NCI-H748 (cell line): ENCODE results near the gene EPHA5.

ENCODE experiments used
- DNase-seq: peaks from one replicate; lab custom pipeline; 2025; ENCODE audit not compliant: unreplicated experiment; lab: John Stamatoyannopoulos, UW

The EPHA5 gene

GRCh38 chr4:65670331-65671031, at the start of gene EPHA5:
Gene EPHA5 (minus strand): TSS chr4:65670489. CDS start chr4:65669742, 747 bp downstream.
- DNase-seq: peak; percentile 53

GRCh38 chr4:65719635-65720034, 49.3 kb upstream of the EPHA5 start:
- DNase-seq: no peak

- DNase-seq: no peak
These were observed 28.3 kb upstream of the EPHA5 start for GRCh38 chr4:65698631-65699030.

- DNase-seq: no peak
These were observed 26.1 kb upstream of the EPHA5 start for GRCh38 chr4:65696436-65696835.

DNA sequence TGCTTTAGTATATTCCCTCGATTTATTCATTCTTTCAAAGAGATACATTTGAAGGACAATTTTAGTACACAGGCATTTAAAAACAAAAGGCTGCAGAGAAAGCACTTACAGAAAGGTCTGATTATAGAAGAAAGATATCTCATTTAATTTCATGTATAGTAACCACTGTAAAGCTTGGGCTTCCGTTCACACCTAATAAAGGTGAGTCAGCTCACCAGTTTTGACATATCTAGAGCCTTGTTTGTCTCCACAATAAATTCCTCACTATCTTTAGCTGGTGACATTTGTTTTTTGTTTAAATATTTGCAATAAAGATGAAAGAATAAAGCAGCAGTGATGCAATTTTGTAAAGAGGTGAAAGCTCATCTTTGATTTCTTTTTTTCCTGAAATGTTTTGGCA, 1.1 kb upstream of the EPHA5 start:
- no peak for DNase-seq

- DNase-seq: no peak
These were observed 314 bp downstream of the EPHA5 start for GRCh38 chr4:65670020-65670330.

DNA sequence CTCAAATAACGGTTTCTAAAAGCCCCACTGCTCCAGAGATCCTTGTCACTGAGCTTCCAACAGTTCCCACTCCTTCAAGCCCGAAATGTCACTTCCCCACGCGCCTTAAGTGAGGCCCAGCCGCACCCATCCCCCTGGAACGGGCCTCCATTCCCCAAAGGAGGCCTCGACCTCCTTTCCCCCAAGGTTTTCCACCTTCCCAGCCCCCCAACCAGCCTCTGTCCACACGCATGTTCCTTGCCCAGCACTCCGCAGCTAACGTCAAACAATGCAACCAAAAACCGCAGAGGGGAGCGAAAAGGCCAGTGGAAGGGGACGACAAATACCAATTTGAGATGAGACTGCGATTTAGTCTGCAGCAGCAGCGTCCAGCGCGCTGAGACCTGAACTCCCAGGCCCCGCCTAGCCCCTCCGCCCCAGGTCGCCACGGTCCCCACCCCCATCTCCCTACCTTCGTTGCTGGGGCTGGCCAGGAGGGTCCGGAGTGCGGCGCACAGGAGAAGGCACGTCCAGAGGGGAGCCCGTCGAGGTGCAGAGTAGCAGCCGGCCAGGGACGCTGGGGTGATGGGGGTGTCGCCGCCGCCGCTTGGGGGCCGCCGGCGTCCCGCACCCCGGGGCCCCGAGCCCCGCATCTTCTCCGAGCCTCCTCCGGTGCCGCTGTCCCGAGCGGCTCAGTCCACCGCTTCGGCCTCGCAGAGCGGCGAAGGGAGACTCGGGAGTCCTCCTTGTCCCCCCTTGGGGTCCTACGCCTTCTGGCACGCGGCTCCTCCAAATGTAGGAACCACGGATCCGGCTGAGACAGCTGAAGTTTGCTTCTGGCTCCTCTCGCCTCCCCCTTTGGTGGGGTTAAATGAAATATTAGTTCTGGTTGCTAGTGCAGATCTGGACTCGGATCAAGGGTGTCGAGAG, 924 bp downstream of the EPHA5 start:
- DNase-seq: no peak

DNA sequence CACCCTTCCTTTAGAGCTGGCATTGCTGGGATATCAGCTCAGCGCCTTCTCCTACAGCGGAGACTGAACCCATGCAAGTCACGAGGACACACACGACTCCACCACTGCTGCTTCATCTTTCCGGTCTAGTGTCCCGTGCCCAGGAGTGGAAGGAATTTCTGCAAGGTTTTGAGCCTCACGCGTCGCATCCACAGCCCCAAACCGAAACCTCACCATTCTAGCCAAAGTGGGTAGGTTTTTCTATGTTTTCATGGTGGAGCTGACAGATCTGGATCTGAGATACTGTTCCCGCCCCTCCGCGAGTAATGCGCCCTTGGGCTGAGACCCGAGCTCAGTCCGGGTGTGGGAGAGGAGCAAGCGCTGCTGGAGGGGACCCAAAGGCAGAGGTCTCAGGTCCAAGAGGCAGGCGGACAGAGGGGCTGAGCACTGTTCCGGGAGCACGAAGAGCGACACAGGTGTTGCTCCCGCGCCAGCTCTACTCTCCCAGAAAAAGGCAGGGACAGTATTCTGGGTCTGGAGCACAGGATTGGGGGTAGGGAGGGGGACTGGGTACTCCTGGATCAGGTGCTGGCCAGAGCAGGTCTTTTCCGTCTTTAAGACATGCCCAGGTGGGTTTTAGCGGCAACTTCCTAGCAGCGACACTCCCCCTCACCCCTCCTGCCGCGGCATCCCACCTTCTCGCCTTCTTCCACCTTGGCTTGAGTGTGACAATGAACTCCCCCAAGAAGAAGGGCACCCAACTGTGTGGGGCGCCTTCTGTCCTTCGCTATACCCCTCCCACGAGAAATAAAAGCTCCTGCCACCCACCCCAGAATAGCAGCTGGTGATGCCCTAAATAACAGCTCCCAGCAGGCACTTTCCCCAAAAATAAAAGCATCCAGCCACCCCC, 1.8 kb downstream of the EPHA5 start:
- no peak for DNase-seq

DNA sequence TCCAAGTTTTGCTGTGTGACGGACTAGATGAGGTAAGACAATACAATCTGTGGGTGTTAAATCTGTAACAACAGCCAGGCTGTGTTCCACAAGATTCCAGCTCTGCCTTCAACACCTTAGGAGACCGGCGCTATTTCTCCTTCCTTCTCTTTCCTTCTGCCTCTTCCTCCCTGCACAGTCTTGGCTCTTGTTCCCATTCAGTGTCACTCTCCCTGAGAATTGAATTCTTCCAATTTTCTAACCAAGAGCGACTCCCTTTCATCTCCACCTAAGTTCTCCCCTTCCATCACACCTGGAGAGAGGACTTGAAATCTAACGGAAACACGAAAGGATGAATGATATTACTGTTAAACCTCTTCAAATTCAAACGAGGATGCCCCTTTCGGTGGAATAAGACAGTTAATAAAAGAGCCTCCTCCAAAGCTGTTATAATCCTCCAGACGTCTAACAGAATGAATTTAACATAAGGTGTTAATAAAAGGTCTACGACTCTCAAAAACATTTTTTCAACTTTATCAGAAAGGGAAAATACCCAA, 2.7 kb downstream of the EPHA5 start:
- DNase-seq: no peak

DNA sequence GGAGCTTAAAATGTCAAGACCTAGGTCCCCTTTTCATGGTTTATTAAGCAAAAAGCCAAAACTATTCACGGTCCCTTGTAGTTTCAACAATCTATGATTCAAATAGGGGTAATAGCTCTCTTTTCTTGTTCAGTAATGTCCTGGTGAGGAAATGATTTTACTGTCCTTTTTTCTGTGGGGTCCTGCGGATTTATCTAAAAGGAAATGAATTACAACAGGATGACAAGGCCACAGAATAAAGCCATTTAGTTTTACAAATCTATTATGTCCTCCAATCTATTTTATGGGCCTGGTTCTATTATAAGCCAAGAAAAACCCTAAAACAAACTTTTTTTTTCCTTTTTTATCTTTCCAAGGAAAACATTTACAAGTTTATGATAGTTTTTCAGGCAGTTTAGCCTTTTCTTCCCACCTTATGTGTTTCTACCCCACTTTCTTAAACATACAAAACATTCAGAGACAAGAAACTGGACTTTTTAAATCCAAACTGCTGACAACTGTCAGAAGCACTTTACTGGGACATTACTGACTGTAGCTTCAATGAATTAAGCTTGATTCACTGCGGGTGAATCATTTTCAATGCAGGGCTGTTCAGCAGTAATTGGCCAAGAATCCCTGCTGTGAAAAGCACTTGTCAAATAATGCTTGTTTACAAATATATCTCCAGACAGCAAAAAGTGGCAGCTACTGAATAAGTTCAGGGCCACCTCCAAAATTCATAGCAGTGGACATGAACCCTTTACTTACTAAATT, 4.3 kb downstream of the EPHA5 start:
- peak; percentile 54 for DNase-seq

- no peak for DNase-seq
These were observed 8.8 kb downstream of the EPHA5 start for GRCh38 chr4:65661471-65661870.

DNA sequence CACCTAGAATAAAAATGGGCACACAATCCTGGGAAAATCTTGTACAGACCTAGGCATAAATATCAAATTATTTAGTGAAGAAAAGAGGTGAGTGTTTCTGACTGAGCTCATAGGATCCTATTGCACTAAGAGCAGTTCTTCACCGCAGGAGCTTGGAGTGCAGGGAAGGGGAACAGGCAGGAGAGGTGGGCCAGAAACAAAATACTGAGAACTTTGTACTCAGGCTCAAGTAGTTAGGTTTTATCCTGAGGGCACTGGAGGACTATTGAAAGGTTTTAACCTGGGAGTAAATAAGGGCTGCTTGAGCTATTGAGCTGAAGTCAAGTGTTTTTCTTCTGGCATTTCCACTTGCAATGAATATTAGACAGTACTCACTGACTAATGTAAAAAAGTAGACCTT, 12.2 kb downstream of the EPHA5 start:
- DNase-seq: no peak

DNA sequence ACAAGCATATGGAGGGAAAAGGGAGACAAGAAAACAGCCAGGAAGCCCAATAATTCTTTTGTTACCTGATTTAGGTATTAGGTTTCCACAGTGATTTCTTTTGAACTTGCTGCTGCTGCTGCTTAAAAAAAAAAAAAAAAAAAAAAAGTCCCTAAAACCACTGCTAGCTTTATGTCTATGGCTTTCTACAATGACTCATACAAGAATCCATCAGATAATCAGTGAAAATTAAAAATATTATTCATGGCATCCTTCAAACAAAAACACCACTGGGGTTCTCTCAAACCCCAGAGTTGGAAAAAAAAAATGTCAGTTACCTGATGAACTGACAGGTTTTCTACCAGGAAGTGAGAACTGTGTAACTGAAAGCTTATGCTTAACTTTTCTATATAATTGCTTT, 14.3 kb downstream of the EPHA5 start:
- no peak for DNase-seq

GRCh38 chr4:65654976-65655375, 15.3 kb downstream of the EPHA5 start:
- no peak for DNase-seq

DNA sequence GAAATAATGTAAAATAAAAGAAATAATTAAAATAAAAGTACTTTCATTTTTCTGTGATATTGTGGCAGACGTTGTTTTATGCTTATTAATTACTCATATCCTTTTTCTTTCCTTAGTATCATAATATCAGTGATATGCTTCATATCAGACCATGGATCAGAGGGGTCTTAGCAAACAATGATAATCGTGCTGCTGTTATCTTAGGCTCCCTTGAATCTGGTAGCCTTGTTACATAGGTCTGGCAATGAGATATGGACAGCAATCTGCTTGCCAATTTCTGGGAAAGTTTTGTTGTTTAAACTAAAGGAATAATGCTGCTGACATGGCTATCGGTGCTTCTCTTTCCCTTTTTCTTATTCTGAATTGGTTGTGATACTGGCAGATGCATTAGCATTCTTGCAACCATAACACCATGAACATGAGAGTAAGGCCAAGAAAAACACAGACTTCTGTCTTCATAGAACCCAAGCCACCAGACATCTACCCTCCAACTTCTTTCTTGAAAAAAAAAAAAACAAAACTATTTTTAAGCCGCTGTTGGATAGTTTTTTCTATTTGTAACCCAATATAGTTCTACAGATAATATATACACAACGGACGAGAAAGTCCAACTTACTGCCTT, 16.4 kb downstream of the EPHA5 start:
- DNase-seq: no peak

- DNase-seq: no peak
These were observed 18.5 kb downstream of the EPHA5 start for GRCh38 chr4:65651751-65652150.

GRCh38 chr4:65651031-65651430, 19.3 kb downstream of the EPHA5 start:
- no peak for DNase-seq

GRCh38 chr4:65646136-65646535, 24.2 kb downstream of the EPHA5 start:
- DNase-seq: no peak

DNA sequence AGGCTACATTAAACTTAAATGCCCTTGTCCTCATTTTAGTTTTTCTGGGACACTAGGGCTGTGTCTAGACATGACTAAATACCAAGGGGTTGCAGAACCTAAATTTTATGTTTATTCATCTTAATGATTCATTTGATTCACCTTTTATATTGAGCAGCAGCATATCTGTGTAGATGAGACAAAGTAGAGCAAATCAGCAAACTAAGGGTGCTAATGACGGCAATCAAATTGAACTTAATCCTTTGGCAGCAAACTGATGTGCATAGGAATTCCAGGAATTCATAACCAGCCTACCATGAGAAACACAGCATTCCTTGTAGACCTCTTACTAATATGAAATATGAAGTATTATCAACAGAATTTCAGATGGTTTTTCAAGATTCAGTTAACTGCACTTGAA, 25.1 kb downstream of the EPHA5 start:
- no peak for DNase-seq
